Activated T-helper 1 cell treated with anti-CD3 and anti-CD28 coated beads, Interleukin-12 subunit alpha, Interleukin-12 subunit beta, Interleukin-2, Interleukin-4 antibody, amounts not matched to agents 30 ng/mL and 10 ng/mL and 1 ng/mL, durations not matched to agents 14 hours and 24 hours and 36 hours (primary cell): ENCODE results near the gene BIRC5. TPM values are rescaled to one million over a fixed set of nuclear protein-coding genes. Genes with fewer than 3 reads are reported as not detected.

Experiments
- DNase-seq: peaks from one replicate; pipeline ENCODE4 v3.0.0; 2021; ENCODE audit warnings: low spot score
- H3K27ac Mint-ChIP-seq: one replicate; pipeline ENCODE4 v1.8.0; 2021; ENCODE audit warnings: mild to moderate bottlenecking, mixed read lengths
- H3K27me3 Mint-ChIP-seq: one replicate; pipeline ENCODE4 v1.8.0; 2022; ENCODE audit warnings: mild to moderate bottlenecking, moderate library complexity, mixed read lengths; ENCODE audit not compliant: insufficient read depth
- H3K36me3 Mint-ChIP-seq: one replicate; pipeline ENCODE4 v1.8.0; 2021; ENCODE audit warnings: low read depth, mixed read lengths
- H3K4me1 Mint-ChIP-seq: one replicate; pipeline ENCODE4 v1.8.0; 2021; ENCODE audit warnings: low read depth, mixed read lengths
- H3K4me3 Mint-ChIP-seq: one replicate; pipeline ENCODE4 v1.8.0; 2021; ENCODE audit warnings: mild to moderate bottlenecking, moderate library complexity, mixed read lengths
- H3K9me3 Mint-ChIP-seq: one replicate; pipeline ENCODE4 v1.8.0; 2021; ENCODE audit warnings: mixed read lengths
- intact Hi-C: fragments of 100-400 bp; cut with micrococcal nuclease; formaldehyde crosslinking; loops from one replicate; pipeline ENCODE4 v1.15.1; 2024
- total RNA-seq: library from RNA; stranded (reverse); gene quantifications from 2 replicates; pipeline ENCODE4 v1.2.3, GENCODE V29; 2022

Gene BIRC5
- total RNA-seq, 1 donor from 2014 or later, result 39.6 TPM

DNA sequence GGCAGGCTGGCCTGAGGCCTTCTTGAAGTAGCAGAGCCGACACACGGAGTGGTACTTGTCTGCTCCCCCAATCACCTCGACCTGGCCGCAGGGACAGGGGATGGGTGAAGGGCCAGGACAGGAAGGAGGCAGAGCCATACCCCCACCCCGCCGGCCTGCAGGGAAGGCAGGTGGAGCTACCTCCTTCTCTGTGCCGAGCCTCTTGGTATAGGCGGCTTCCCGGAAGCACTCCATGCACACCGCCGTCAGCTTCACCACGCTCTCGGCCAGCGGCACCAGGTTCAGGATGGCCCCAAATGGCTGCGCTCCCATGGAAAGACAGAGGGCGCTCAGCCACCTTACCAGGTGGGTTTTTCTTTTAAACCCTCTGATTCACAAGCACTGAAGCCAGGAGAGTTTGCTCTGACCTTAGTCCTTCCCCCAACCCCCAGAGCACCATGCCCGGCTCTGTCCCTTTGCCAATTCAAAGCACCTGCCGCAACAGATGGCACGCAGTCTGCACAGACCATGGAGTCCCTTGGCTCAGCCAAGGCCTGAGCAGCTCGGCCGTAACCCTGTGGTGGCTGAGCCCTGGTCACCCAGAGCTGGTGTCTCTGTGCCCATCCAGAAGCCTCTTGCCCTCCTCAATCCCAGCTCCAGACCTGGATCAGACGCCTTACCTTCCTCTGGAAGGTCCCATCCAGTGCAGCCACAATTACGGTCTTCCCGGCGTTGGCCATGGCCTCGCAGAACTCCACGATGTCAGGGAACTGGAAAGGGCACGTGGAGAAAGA lies 39.0 kb upstream of the BIRC5 start:
- intact Hi-C loops, result no loop called here
- no peaks in the 10 kb centered on the region for H3K9me3 Mint-ChIP-seq
- peak overlapping the region; percentile 58 for H3K27ac Mint-ChIP-seq
- H3K4me1 Mint-ChIP-seq, result peaks cover 66% of the 10 kb centered on the region
- DNase-seq, result no peak
- peaks cover 28% of the 10 kb centered on the region for H3K36me3 Mint-ChIP-seq
- H3K4me3 Mint-ChIP-seq, result no peak overlapping the region
- no peaks in the 10 kb centered on the region for H3K27me3 Mint-ChIP-seq

GRCh38 chr17:78175643-78175981 lies 38.4 kb upstream of the BIRC5 start:
- no peak overlapping the region for H3K4me3 Mint-ChIP-seq
- DNase-seq, result no peak
- no peaks in the 10 kb centered on the region for H3K9me3 Mint-ChIP-seq
- intact Hi-C loops, result no loop called here
- no peak overlapping the region for H3K27ac Mint-ChIP-seq
- peaks cover 32% of the 10 kb centered on the region for H3K36me3 Mint-ChIP-seq
- H3K27me3 Mint-ChIP-seq, result no peaks in the 10 kb centered on the region
- H3K4me1 Mint-ChIP-seq, result peaks cover 69% of the 10 kb centered on the region

DNA sequence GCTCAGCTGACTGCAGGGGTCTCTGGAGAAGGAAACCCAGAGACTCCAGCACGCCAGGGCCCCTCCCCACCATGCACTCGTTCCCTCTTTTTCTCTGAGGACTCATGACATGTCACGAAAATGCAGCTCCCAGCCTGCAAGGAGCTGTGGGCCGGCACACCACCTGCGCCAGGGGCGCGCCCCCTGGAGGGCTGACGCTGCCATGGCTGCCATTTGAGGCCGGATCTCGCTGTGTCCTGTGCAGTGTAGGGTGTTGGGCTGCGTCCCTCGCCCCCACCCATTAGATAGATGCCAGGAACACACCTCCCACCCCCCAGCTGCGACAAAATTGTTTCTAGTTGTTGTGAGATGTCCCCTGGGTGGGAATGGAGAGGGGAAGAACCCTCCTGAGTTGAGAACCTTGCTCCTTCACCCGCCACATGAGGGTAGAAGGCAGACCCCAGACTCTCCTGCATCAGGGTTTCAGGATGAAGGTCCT lies 37.5 kb upstream of the BIRC5 start:
- H3K4me1 Mint-ChIP-seq, result peaks cover 67% of the 10 kb centered on the region
- peak; percentile 70 for DNase-seq
- H3K27me3 Mint-ChIP-seq, result no peaks in the 10 kb centered on the region
- intact Hi-C loops, result loop anchor here (1.0 to 2.0 kb wide), 5 partner anchors 11 to 157 kb away; partner anchors contain the start of genes AFMID and TK1
- no peak overlapping the region for H3K27ac Mint-ChIP-seq
- no peaks in the 10 kb centered on the region for H3K9me3 Mint-ChIP-seq
- H3K4me3 Mint-ChIP-seq, result no peak overlapping the region
- H3K36me3 Mint-ChIP-seq, result peaks cover 35% of the 10 kb centered on the region

DNA sequence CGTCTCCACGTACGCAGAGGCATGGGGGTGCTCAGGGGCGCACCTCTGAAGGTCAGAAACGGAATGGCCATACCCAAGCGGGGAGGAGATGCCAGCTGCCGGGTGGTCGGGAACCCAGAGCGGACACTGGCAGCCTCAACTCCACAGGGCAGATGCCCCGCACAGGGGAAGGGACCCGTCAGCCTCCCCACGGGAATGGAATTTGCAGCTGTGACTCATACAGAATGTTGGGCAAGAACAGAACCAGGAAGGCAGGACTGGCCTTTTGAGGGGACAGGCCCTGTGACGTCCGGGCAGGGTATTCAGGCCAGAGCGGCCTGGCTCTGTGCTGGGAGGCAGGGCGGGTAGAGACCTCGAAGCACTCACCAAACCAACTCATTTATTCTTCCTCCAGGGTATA lies 34.7 kb upstream of the BIRC5 start:
- no peak for DNase-seq
- Mint-ChIP-seq H3K27ac (peak overlapping the region; percentile 7), H3K27me3 (no peaks in the 10 kb centered on the region), H3K4me1 (peaks cover 55% of the 10 kb centered on the region), H3K4me3 (no peak overlapping the region), H3K9me3 (no peaks in the 10 kb centered on the region), H3K36me3 (peaks cover 23% of the 10 kb centered on the region)
- intact Hi-C loops, result no loop called here

GRCh38 chr17:78180083-78180482 lies 34.0 kb upstream of the BIRC5 start:
- H3K36me3 Mint-ChIP-seq, result peaks cover 28% of the 10 kb centered on the region

GRCh38 chr17:78180508-78180907 lies 33.5 kb upstream of the BIRC5 start:
- Mint-ChIP-seq H3K9me3 (no peaks in the 10 kb centered on the region), H3K27ac (peak overlapping the region; percentile 59), H3K4me3 (peak overlapping the region; percentile 44), H3K27me3 (no peaks in the 10 kb centered on the region), H3K4me1 (peaks cover 62% of the 10 kb centered on the region), H3K36me3 (peaks cover 28% of the 10 kb centered on the region)
- no peak for DNase-seq
- intact Hi-C loops, result no loop called here

More at GRCh38 chr17:78180083-78180482, 34.0 kb upstream of the BIRC5 start:
- Mint-ChIP-seq H3K4me3 (peak overlapping the region; percentile 44), H3K27ac (peak overlapping the region; percentile 59), H3K27me3 (no peaks in the 10 kb centered on the region), H3K4me1 (peaks cover 62% of the 10 kb centered on the region), H3K9me3 (no peaks in the 10 kb centered on the region)
- intact Hi-C loops, result no loop called here
- no peak for DNase-seq

- H3K4me1 Mint-ChIP-seq, result peaks cover 60% of the 10 kb centered on the region
- H3K36me3 Mint-ChIP-seq, result peaks cover 29% of the 10 kb centered on the region
- no peak overlapping the region for H3K4me3 Mint-ChIP-seq
- no peaks in the 10 kb centered on the region for H3K27me3 Mint-ChIP-seq
- H3K27ac Mint-ChIP-seq, result no peak overlapping the region
- DNase-seq, result no peak
- H3K9me3 Mint-ChIP-seq, result no peaks in the 10 kb centered on the region
- intact Hi-C loops, result no loop called here
Observed at GRCh38 chr17:78182504-78182903, 31.5 kb upstream of the BIRC5 start.

DNA sequence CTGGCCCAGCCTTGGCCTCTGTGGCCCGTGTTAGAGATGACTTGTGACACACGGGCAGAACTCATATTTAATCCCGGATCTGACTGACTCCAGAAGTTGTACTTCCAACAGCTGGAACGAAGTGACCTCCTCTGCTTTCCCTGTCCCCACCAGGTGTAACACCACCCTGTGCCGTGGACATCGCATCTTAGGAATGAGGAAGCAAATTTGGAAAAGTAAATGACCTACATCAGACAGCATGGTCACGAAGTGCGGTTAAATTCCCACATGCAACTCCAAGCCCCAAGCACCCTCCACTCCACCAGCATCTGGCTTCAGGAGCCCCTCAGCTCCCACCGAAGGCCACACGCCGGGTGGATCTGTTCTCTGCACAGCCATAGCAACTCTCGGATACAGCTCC lies 30.1 kb upstream of the BIRC5 start:
- Mint-ChIP-seq H3K27ac (no peak overlapping the region), H3K9me3 (no peaks in the 10 kb centered on the region), H3K4me3 (no peak overlapping the region), H3K27me3 (no peaks in the 10 kb centered on the region), H3K4me1 (peaks cover 66% of the 10 kb centered on the region), H3K36me3 (peaks cover 24% of the 10 kb centered on the region)
- DNase-seq, result no peak
- intact Hi-C loops, result no loop called here

DNA sequence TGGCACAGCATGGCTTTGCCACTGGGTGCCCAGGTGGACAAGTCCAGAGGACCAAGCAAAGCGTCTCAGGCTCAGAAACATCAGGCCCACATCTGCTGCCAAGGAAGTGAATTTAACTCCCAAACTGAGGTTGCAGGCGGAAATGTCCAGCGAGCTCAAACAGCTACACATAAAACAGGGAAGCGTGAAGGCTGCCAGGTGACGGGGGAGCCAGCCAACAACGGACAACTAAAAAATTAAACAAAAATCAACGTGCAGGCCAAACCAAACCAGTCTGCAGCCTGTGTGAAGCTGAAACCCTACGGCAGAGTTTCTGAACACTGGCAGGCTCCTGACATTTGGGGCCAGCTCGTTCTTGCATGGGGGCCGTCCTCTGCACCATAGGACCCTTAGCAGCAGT lies 29.7 kb upstream of the BIRC5 start:
- no peak for DNase-seq
- Mint-ChIP-seq H3K27me3 (no peaks in the 10 kb centered on the region), H3K4me1 (peaks cover 63% of the 10 kb centered on the region), H3K9me3 (no peaks in the 10 kb centered on the region), H3K36me3 (peaks cover 21% of the 10 kb centered on the region), H3K4me3 (peak overlapping the region; percentile 48), H3K27ac (peak overlapping the region; percentile 22)
- intact Hi-C loops, result no loop called here

GRCh38 chr17:78184868-78185267 lies 29.2 kb upstream of the BIRC5 start:
- Mint-ChIP-seq H3K27me3 (no peaks in the 10 kb centered on the region), H3K36me3 (peaks cover 20% of the 10 kb centered on the region), H3K9me3 (no peaks in the 10 kb centered on the region), H3K27ac (no peak overlapping the region), H3K4me1 (peaks cover 58% of the 10 kb centered on the region), H3K4me3 (peak overlapping the region; percentile 65)
- intact Hi-C loops, result no loop called here
- DNase-seq, result no peak

GRCh38 chr17:78185981-78186691 lies 27.9 kb upstream of the BIRC5 start:
- Mint-ChIP-seq H3K27me3 (no peaks in the 10 kb centered on the region), H3K4me1 (peaks cover 51% of the 10 kb centered on the region), H3K9me3 (no peaks in the 10 kb centered on the region), H3K27ac (peak overlapping the region; percentile 86), H3K4me3 (peak overlapping the region; percentile 86), H3K36me3 (peaks cover 17% of the 10 kb centered on the region)
- no peak for DNase-seq
- intact Hi-C loops, result loop anchor here (2.0 kb wide), 1 partner anchor 65 kb away; no protein-coding TSS in a partner anchor

DNA sequence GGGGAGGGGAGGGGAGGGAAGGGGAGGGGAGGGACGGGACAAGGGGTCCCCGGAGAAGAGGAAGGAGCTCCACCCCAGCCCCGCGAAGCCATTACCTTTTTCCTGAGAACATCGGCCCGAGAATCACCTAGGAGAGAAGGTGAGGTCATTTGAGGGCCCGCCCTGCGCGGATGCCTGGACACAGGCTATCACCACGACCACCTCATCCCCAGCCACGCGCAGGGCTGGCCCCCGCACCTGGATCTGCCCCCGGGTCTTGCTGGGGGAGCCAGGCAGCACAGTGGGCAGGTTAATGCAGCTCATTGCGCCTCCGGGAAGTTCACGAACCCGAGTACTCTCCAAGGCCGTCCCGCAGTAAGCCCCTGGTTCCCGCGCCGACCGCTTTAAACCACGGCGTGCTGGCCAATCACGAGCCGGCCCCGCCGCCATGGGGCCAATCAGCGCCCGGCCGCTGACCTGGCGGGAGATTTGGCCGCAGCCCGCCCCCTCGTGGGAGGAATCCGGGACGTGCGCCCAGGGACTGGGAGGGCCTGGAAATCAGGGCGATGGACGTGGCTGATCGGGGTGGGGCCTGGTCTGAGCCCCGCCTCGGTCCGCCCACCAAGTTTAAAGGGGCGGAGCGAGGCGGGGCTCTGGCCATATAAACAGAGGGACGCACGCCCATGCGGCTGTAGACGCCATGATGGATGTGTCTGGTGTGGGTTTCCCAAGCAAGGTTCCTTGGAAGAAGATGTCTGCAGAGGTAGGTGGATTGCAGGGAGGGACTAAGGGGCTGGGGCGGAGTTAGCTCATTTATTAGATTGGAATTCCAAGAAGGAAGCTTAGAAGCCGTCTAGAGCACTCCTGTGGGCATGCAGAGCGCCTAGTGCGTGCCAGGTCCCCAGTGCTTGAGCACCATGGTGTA lies 27.1 kb upstream of the BIRC5 start, which contains the start of the genes AFMID and TK1:
AFMID (plus strand) TSS at position 671 of the 904 bp plus-strand sequence; CDS start at position 680, 9 bp downstream.
TK1 (minus strand) TSS at position 361 of the 904 bp plus-strand sequence; CDS start at position 303, 58 bp downstream.
- H3K27me3 Mint-ChIP-seq, result no peaks in the 10 kb centered on the region
- H3K36me3 Mint-ChIP-seq, result peaks cover 17% of the 10 kb centered on the region
- intact Hi-C loops, result loop anchor here (1.0 to 2.0 kb wide), 6 partner anchors 11 to 64 kb away; partner anchors contain the start of genes BIRC5 and SYNGR2
- H3K9me3 Mint-ChIP-seq, result no peaks in the 10 kb centered on the region
- peak within 1 kb of the TSS; percentile 86 for H3K27ac Mint-ChIP-seq
- peaks cover 47% of the 10 kb centered on the region for H3K4me1 Mint-ChIP-seq
- DNase-seq, result peak; percentile 87
- H3K4me3 Mint-ChIP-seq, result peak within 1 kb of the TSS; percentile 95
